ENCODE measurements around the gene SNAPIN. TPM values are rescaled to one million over a fixed set of nuclear protein-coding genes. Genes with fewer than 3 reads are reported as not detected.

SNAPIN gene
- total RNA-seq, 1 experiment from 2014 or later, result 84.0 TPM

Other genes starting within 250 kb of the SNAPIN start
- gene S100A7A, start 242.2 kb upstream of the SNAPIN start, total RNA-seq (2014; rRNA removed; shearing (Covaris generic); ENCODE audit: low replicate concordance), result not detected in 2 replicates
- not detected in 2 replicates for gene S100A7, start 198.1 kb upstream of the SNAPIN start, total RNA-seq (2014; rRNA removed; shearing (Covaris generic); ENCODE audit: low replicate concordance)
- 474 and 904 TPM in 2 replicates for gene S100A6, start 122.7 kb upstream of the SNAPIN start, total RNA-seq (2014; rRNA removed; shearing (Covaris generic); ENCODE audit: low replicate concordance)
- gene S100A5, start 117.8 kb upstream of the SNAPIN start, total RNA-seq (2014; rRNA removed; shearing (Covaris generic); ENCODE audit: low replicate concordance), result not detected in 2 replicates
- gene S100A4, start 112.9 kb upstream of the SNAPIN start, total RNA-seq (2014; rRNA removed; shearing (Covaris generic); ENCODE audit: low replicate concordance), result 438 and 702 TPM in 2 replicates
- 0.81 and 3.4 TPM in 2 replicates for gene S100A3, start 109.4 kb upstream of the SNAPIN start, total RNA-seq (2014; rRNA removed; shearing (Covaris generic); ENCODE audit: low replicate concordance)
- gene S100A2, start 92.9 kb upstream of the SNAPIN start, total RNA-seq (2014; rRNA removed; shearing (Covaris generic); ENCODE audit: low replicate concordance), result 29.6 and 34.8 TPM in 2 replicates
- 315 and 318 TPM in 2 replicates for gene S100A16, start 45.6 kb upstream of the SNAPIN start, total RNA-seq (2014; rRNA removed; shearing (Covaris generic); ENCODE audit: low replicate concordance)
- gene S100A14, start 42.4 kb upstream of the SNAPIN start, total RNA-seq (2014; rRNA removed; shearing (Covaris generic); ENCODE audit: low replicate concordance), result 1.3 TPM in 1 of 2 replicates, not detected in the other
- gene S100A13, start 31.2 kb upstream of the SNAPIN start, total RNA-seq (2014; rRNA removed; shearing (Covaris generic); ENCODE audit: low replicate concordance), result 128 and 143 TPM in 2 replicates
- gene S100A1, start 30.3 kb upstream of the SNAPIN start, total RNA-seq (2014; rRNA removed; shearing (Covaris generic); ENCODE audit: low replicate concordance), result 0.99 TPM in 1 of 2 replicates, not detected in the other
- gene CHTOP, start 24.6 kb upstream of the SNAPIN start, total RNA-seq (2014; rRNA removed; shearing (Covaris generic); ENCODE audit: low replicate concordance), result 61.0 and 72.4 TPM in 2 replicates
- 305 and 372 TPM in 2 replicates for gene ILF2, start 12.3 kb downstream of the SNAPIN start, total RNA-seq (2014; rRNA removed; shearing (Covaris generic); ENCODE audit: low replicate concordance)
- gene NPR1, start 20.0 kb downstream of the SNAPIN start, total RNA-seq (2014; rRNA removed; shearing (Covaris generic); ENCODE audit: low replicate concordance), result 0.33 TPM in 1 of 2 replicates, not detected in the other
- 22.4 and 29.4 TPM in 2 replicates for gene INTS3, start 69.3 kb downstream of the SNAPIN start, total RNA-seq (2014; rRNA removed; shearing (Covaris generic); ENCODE audit: low replicate concordance)
- 1.3 and 3.3 TPM in 2 replicates for gene SLC27A3, start 116.7 kb downstream of the SNAPIN start, total RNA-seq (2014; rRNA removed; shearing (Covaris generic); ENCODE audit: low replicate concordance)

All from MG63 (cell line).